GM18519 (cell line): ENCODE data around the gene PIP5K1B.

Experiments used
- ATAC-seq: cut with Tn5 transposase; IDR thresholded peaks from one replicate; pipeline ENCODE4 v1.9.1; 2021; ENCODE audit warnings: mild to moderate bottlenecking, moderate library complexity; ENCODE audit not compliant: unreplicated experiment, low FRiP score

The PIP5K1B gene

DNA sequence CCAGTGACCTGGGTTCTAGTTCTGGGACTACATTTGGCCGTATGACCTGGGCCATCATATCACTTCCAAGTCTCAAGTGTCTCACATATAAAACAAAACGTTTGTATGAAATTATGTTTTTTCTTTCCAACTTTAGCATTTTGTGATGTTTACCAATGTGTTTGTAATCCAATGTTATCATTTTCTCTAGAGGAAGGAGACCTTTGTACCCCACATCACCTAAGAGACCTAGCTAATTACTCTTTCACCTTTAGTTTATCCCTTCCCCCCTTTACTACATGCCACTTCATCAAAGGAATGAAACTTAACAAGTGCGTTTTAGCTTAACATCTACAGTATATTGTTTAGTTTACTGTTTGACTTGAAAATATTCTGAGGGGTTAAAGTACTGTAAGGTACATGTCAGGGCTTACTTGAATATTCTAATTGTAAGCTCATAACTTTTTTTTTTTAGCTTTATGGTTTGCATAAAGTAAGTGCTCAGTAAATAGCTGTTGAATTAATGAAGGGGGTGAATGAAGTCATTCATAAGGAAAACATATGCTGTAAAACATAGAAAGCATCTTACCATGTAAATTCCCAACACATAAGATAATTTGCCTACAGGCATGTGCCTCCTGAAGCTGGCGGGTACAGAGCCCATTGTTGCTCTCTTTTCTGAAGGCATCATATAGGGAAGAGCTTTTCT, 2.9 kb downstream of the PIP5K1B start:
- no peak for ATAC-seq

DNA sequence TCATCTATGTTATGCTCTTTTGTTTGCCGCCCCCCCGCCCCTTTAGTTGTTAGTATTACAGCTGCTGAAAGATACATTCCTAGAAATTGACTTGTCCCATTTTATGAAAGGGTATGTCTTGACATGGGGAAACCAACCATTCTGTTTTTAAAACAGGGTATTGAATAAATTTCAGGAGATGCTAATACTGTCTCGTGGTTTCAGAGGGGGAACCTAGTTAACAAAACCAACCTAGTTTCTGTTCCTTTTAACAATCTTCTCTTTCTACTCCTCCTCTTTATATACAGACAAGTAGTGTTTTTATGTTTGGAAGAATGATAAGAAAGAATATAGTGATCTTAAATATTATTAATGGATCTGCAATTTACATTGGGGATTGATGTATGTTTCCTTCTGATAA, 3.5 kb downstream of the PIP5K1B start:
- ATAC-seq = no peak

DNA sequence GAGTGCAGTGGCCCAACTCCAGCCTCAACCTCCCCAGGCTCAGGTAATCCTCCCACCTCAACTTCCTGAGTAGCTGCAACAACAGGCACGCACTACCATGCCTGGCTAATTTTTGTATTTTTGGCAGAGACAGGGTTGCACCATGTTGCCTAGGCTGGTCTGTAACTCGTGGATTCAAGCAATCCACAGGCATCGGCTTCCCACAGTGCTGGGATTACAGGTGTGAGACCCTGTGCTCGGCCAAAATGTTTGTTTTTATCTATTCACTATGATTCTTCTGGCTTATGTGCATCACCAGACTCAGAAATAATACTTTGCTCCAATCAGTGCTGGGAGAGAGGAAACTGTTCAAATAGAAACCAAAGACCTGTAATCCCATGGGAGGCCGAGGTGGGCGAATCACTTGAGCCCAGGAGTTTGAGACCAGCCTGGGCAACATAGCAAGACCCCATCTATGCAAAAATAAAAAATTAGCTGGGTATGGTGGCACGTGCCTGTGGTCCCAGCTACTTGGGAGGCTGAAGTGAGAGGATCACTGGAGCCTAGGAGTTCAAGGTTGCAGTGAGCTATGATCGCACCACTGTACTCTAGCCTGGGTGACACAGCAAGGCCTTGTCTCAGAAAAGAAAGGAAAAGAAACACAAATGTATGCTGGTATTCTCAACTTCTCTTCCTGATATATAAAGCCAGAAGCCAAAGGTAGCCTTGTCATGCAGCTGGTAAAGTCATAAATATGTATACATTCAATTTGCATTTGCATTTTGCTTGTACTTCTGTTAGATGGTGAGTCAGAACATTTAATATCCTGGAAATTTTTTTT, 4.5 kb downstream of the PIP5K1B start:
- no peak for ATAC-seq

- no peak for ATAC-seq
These were observed 5.1 kb downstream of the PIP5K1B start for GRCh38 chr9:68710111-68710471.

DNA sequence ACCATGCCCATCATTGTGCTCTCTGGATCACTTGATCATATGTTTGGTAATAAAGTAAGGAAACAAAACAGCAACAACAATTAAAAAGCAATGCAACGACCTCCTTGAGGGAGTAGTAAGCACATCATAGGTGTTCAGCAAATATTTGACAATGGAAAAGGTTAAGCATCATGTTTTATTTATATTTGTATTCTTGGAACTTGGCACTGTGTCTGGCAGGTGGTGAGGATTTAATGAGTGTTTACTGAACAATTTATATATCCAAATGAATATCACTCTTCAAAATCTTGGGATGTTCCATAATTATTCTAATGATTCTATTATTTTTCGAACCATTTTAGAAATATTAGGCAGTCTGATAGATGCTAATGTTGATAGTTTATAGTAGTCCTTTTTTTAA, 6.2 kb downstream of the PIP5K1B start:
- no peak for ATAC-seq

- no peak for ATAC-seq
These were observed 6.9 kb downstream of the PIP5K1B start for GRCh38 chr9:68711932-68712331.

DNA sequence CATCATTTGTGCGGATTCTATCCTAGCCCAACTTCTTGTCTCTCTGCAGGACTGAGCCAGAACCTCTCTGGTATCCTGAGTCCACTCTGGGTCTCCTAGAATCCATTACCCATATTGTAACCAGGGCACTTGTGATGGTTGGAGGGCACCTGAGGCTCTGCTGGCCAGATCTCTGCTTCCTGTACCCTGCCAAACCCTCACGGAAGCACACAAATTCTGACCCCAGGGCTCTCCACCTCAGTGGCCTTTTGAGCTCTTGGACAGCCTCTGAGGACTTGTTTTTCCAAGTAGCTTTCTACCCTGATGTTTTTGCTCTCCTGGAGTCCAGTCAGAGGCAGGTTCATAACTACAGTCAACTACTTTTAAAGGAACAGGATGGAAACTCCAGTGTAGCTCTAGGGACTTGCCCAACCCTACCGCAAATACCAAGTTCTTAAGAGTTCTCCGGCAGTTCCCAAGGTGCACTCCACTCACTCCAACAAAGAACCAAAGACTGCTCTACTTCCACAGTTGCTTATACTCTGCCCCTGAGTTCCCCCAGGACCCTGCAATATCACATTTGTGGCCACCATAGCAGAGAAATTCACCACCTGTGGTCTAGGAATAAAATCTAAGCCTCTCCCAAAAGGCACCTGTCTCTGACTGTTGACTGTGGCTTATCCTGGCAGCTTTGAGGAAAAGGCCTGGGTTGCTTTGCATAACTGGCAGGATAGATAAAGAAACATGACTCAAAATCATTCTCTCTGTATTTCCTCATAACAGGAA, 9.6 kb downstream of the PIP5K1B start:
- ATAC-seq = no peak

GRCh38 chr9:68715181-68715456, 10.1 kb downstream of the PIP5K1B start:
- ATAC-seq = no peak

GRCh38 chr9:68717552-68718443, 12.8 kb downstream of the PIP5K1B start:
- ATAC-seq = no peak

DNA sequence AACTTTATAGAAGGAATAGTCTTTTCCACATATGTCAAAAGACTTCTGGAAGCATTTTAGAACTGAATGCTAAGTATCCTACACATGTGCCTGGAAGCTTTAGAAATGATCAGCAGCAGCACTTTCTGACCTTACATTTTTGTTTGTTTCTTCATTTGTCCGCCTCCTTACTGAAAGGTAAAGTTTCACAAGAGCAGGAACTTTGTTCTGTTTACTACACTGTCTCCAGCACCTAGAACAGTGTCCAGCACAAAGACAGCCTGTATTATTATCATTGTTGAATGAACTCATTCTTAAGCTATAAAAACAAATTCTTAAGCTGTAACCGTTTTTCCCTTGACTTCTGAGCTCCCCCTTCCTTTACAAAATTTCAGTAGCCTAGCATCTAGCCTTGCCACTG, 14.8 kb downstream of the PIP5K1B start:
- ATAC-seq = no peak

DNA sequence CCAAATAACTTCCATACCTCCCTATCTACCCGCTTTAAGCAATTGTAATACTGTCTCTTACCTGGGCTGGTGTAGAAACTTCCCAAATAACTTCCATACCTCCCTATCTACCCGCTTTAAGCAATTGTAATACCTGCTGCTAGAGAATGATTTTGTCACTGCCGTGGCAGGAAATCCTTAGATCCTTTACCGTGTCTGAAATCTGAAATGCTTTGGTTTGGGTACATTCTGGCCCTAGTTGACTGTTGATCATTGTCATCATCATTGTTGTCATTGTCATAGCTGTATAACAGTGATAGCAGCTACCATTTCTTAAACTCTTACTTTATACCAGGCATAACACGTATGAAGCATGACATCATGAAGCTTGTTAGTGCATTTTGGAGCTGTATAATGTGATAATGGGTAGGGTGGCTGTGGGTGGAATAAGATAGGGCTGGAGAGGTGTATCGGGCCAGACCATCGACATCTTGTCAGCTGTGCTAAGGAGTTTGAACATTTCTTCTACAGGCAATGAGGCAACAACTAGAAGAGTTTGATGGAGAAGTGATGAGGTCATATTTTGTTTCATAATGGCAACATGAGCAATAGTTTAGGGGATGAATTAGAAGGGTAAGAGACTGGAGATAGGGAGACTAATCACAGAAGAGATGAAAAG, 15.7 kb downstream of the PIP5K1B start:
- ATAC-seq = no peak

DNA sequence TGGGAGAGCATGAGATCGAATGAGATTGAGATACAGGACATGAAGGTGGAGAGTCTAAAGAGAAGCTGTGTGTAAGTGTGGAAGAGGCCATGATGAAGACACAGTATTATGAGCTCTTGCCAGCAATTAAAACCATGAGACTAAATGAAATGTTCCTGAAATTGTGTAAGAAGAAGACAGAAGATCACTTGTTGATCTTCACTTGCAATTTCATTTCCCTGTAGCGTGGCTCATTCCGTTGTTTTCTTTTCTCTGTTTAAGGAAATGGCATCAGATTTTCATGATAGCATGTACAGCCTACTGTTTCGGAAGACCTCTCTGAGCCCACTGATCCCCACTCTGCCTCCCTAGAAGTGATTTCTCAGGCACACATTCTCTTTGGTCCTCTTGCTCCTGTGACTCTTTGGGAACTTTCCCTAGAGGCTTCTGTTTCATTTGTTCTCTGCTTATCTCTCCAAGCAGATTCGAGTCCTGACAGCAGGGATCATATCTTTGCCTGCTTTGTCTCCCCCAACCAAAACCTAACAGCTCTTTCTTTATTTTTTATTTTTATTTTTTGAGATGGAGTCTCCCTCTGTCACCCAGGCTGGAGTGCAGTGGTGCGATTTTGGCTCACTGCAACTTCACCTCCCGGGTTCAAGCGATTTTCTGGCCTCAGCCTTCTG, 16.8 kb downstream of the PIP5K1B start:
- ATAC-seq = no peak

DNA sequence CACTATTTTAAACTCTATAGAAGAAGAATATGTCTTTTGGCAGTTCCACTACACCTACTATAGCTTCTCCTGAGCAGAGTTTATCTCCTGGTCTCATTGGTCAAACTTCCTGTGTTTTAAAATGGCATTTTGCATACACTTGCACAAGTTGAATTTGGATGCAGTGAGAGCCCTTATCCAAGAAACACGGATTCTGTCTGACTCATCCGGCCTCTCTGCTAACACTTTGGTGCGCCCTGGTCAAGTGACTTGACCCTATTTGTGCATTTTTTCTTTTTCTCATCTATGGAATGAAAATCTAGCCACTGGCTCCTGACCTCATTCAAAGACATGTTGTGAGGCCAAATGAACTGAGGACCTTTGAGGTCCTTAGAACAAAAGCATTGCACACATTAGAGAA, 20.0 kb downstream of the PIP5K1B start:
- ATAC-seq = no peak

GRCh38 chr9:68726489-68726888, 21.4 kb downstream of the PIP5K1B start:
- no peak for ATAC-seq

- no peak for ATAC-seq
These were observed 22.6 kb downstream of the PIP5K1B start for GRCh38 chr9:68727636-68728035.

DNA sequence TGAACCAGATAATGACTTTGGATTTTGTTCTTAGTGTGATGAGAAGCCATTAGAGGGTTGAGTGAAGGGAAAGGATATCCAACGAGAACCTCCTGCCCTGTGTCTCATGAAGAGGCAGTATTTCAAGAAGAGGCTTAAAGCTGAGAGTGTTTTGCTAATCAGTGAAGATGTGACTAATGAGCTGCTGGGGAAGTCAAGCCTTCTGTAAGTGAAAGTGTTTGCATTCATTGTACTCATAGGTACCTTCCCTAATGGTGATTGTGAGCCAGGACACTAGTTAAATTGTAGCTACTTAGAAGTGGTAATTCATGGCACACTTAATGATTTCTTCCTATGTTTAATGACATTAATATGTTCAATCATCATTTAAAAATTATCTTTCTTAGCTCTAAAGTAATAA, 23.7 kb downstream of the PIP5K1B start:
- ATAC-seq = no peak

DNA sequence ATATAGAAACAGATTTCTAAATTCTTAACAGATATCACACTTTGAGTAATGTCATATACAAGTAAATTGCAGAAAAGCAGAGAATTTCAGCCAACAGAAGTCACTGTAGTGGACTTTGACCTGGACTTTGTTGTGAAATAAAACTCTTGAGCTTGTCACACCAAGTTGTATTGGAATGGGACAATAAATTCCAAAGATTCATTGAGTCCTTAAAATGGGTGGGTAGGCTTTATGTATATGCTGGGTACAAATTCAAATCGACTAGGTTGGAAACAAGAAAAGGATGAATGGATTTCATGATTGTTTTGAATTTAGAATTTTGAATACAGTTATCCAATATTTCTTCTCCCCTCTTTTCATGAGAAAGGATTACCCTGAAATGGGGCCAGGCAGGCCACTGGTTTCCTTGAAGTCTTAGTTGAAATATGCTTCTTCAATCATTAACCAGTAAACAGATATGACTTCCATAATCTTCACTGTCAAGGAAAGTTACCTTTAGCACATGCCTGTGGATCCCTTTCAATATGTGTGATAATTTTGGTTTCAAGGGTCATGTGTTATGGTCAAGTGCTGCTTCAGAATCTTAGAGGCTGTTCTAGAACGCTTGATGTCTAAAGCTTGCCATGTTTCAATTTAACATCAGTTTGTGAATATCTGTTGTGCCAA, 25.7 kb downstream of the PIP5K1B start:
- ATAC-seq = no peak

DNA sequence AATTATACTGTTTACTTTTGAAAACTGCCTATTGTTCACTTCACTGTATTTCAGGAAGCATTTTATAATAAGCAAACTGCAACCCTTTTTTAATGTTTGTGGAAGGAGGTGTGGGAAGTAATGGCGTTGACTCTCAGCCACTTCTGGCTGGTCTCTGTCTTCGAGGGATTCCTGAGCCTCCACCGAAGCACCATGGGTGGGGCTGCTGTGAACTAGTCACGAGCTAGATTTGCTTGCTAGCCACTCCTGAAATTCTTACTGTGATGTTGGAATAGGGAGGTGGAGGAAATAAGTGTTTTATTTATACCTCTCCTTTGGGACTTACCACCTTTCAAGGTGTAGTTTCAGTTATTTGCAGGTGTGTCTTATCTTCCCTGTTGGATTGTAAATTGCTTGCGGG, 26.8 kb downstream of the PIP5K1B start:
- ATAC-seq = no peak

GRCh38 chr9:68732405-68733020, 27.5 kb downstream of the PIP5K1B start:
- no peak for ATAC-seq
